Psoas muscle (tissue), 8 donors: ENCODE measurements around the gene TRIM46. TPM values are rescaled to one million over a fixed set of nuclear protein-coding genes. Genes with fewer than 3 reads are reported as not detected.

ENCODE experiments used
- ATAC-seq, 4 donors: fragments of 200-7000 bp; cut with Tn5 transposase; one replicate each; pipeline ENCODE4 v1.9.1; 2020; ENCODE audit warnings: moderate library complexity in 3 of 4, mild to moderate bottlenecking in 2 of 4
- DNase-seq, 2 donors: peaks; one replicate each; pipeline ENCODE4 v3.0.0-alpha.2; 2020
- H3K27ac ChIP-seq: fragments of 200-600 bp; one replicate; pipeline ENCODE4 v1.8.0; 2022
- H3K27me3 ChIP-seq, 3 donors: fragments of 200-600 bp in 1 of 3; one replicate each; pipeline versions ENCODE4 v1.6.1 to v1.8.0; 2013 to 2022; ENCODE audit warnings: low read length in 2 of 3, mild to moderate bottlenecking in 2 of 3, moderate library complexity in 1 of 3; ENCODE audit not compliant: insufficient read depth in 3 of 3
- H3K36me3 ChIP-seq, 2 donors: fragments of 200-600 bp in 1 of 2; one replicate each; pipeline versions ENCODE4 v1.6.1 to v1.8.0; 2013 to 2022; ENCODE audit warnings: low read depth in 1 of 2, mild to moderate bottlenecking in 1 of 2, moderate library complexity in 1 of 2; ENCODE audit not compliant: insufficient read depth in 1 of 2
- H3K4me1 ChIP-seq: fragments of 200-600 bp; one replicate; pipeline ENCODE4 v1.8.0; 2022
- H3K4me3 ChIP-seq: fragments of 200-600 bp; one replicate; pipeline ENCODE4 v1.8.0; 2022; ENCODE audit warnings: mild to moderate bottlenecking
- H3K9me3 ChIP-seq: fragments of 200-600 bp; one replicate; pipeline ENCODE4 v1.8.0; 2022
- CTCF ChIP-seq: fragments of 200-600 bp; IDR thresholded peaks from one replicate; pipeline ENCODE4 v1.8.0; 2022; ENCODE audit warnings: antibody characterized with exemption
- WGBS, 3 donors: extraction: QIAGEN DNeasy Blood & Tissue Kit; methylation state at CpG; one replicate each; pipeline versions ENCODE4 v1.1.6 to v1.1.7; 2013; 5-methylcytosine and 5-hydroxymethylcytosine counted together
- intact Hi-C, 2 donors: fragments of 100-400 bp; cut with DNase I; formaldehyde crosslinking; loops; one replicate each; pipeline versions ENCODE4 v1.11.0 to v1.14.2; 2022
- polyA plus RNA-seq, 3 donors: library from polyadenylated mRNA; stranded (reverse); fragments of 200-250 nt; gene quantifications; one replicate each; pipeline ENCODE4 v1.2.3, GENCODE V29; 2013
- total RNA-seq, 4 donors: library from RNA; stranded (reverse); fragmentation: NEBNext Ultra II Directional in 2 of 4; extraction: Animal tissue kit (Norgen Biotek cat#: 25700) in 2 of 4; gene quantifications; one replicate each; pipeline versions ENCODE4 v1.2.1 to v1.2.4, GENCODE V29; 2021 to 2023
- donor health status: healthy with polysubstance abuse.
- donor health status: DM: no; HTN: no; CAD: no; lungs with moderate emphysema.
- donor health status: Bipolar disorder and iron deficiency.
- donor health status: healthy.
- donor health status: DM: yes; HTN: yes; CAD: no.
- donor health status: DM: no; HTN: no; CAD: no.
- donor health status: DM: no; HTN: no; CAD: no.
- donor health status: DM: yes; HTN: yes; CAD: no.

The TRIM46 gene
- total and polyA plus RNA-seq, 7 donors, result 0.03 to 0.16 (median 0.09) TPM; not detected in 3

GRCh38 chr1:155126556-155127104 lies 47.0 kb upstream of the TRIM46 start:
- Histone ChIP-seq H3K27me3 (peaks cover 0 to 31% (median 0%) of the 10 kb centered on the region in 3 donors), H3K4me3 (peak overlapping the region; percentile 74), H3K36me3 (peaks cover 0 to 7% of the 10 kb centered on the region in 2 donors), H3K27ac (peak overlapping the region; percentile 72), H3K4me1 (peaks cover 24% of the 10 kb centered on the region), H3K9me3 (no peaks in the 10 kb centered on the region)
- ATAC-seq (peak in 3 of 4 donors; percentile 2 to 9 (median 4)), DNase-seq (peak in 1 of 2 donors; percentile 56)
- intact Hi-C loops, result loop anchor here (5.0 kb wide), 2 partner anchors 34 to 41 kb away; no protein-coding TSS in a partner anchor
- WGBS, 3 donors, result 2 to 9% (median 2%) methylated on average over 31 to 32 of the region's 32 CpGs
- no peak for TF ChIP-seq CTCF

- Histone ChIP-seq H3K36me3 (peaks cover 0 to 14% of the 10 kb centered on the region in 2 donors), H3K4me3 (peak within 1 kb of the TSS; percentile 74), H3K4me1 (peaks cover 24% of the 10 kb centered on the region), H3K27me3 (peaks cover 0 to 31% (median 0%) of the 10 kb centered on the region in 3 donors), H3K9me3 (no peaks in the 10 kb centered on the region), H3K27ac (peak within 1 kb of the TSS; percentile 72)
- no peak for TF ChIP-seq CTCF
- intact Hi-C loops, result loop anchor here (5.0 kb wide), 2 partner anchors 35 to 40 kb away; no protein-coding TSS in a partner anchor
- WGBS, 3 donors, result 1% methylated on average over 55 to 76 of the region's 76 CpGs
- ATAC-seq (peak; percentile 46 to 64 (median 51)), DNase-seq (peak; percentile 70 to 77)
These were observed 46.3 kb upstream of the TRIM46 start, which contains the start of gene EFNA1 for GRCh38 chr1:155127105-155127966. TSS of gene EFNA1 (plus strand) at chr1:155127876. CDS start at chr1:155127978, 102 bp downstream.

GRCh38 chr1:155127967-155128754 lies 45.5 kb upstream of the TRIM46 start:
- WGBS, 3 donors, result 5 to 7% (median 7%) methylated on average over 17 of the region's 17 CpGs
- H3K27ac ChIP-seq, result peak overlapping the region; percentile 72
- peaks cover 0 to 22% of the 10 kb centered on the region in 2 donors for H3K36me3 ChIP-seq
- no peak for TF ChIP-seq CTCF
- H3K4me3 ChIP-seq, result peak overlapping the region; percentile 74
- H3K27me3 ChIP-seq, result peaks cover 0 to 31% (median 0%) of the 10 kb centered on the region in 3 donors
- H3K9me3 ChIP-seq, result no peaks in the 10 kb centered on the region
- intact Hi-C loops, result loop anchor here (5.0 kb wide), 2 partner anchors 36 to 39 kb away; no protein-coding TSS in a partner anchor
- DNase-seq (no peak), ATAC-seq (no peak)
- H3K4me1 ChIP-seq, result peaks cover 24% of the 10 kb centered on the region

GRCh38 chr1:155128755-155129473 lies 44.7 kb upstream of the TRIM46 start:
- H3K27me3 ChIP-seq, result peaks cover 0 to 31% (median 0%) of the 10 kb centered on the region in 3 donors
- H3K36me3 ChIP-seq, result peaks cover 0 to 29% of the 10 kb centered on the region in 2 donors
- 26 to 30% (median 29%) methylated on average over 13 to 14 of the region's 14 CpGs for WGBS, 3 donors
- ATAC-seq, result peak in 3 of 4 donors; percentile 19 to 31 (median 20)
- H3K9me3 ChIP-seq, result no peaks in the 10 kb centered on the region
- peak overlapping the region; percentile 74 for H3K4me3 ChIP-seq
- peaks cover 24% of the 10 kb centered on the region for H3K4me1 ChIP-seq
- TF ChIP-seq CTCF, result no peak
- intact Hi-C loops, result loop anchor here (5.0 kb wide), 2 partner anchors 37 to 38 kb away; no protein-coding TSS in a partner anchor
- H3K27ac ChIP-seq, result peak overlapping the region; percentile 72
- DNase-seq, result peak; percentile 26 to 59
